ENCODE data around the gene ING4.
"Not testable (repeated sequence)": the region's sequence is repeated elsewhere in the genome, so short reads cannot be mapped to it uniquely, and the experiment has no call there.

ING4 gene

GRCh38 chr12:6662906-6663742 is at the start of gene ING4:
ING4 (minus strand) TSS chr12:6663119; CDS start chr12:6663101, 18 bp downstream.
- DNase-seq, result peak; percentile 88 to 93

- DNase-seq, result no peak
Measured at GRCh38 chr12:6708960-6709394, 46.1 kb upstream of the ING4 start.

- not testable (repeated sequence) for DNase-seq
Measured at GRCh38 chr12:6708351-6708750, 45.4 kb upstream of the ING4 start.

GRCh38 chr12:6703631-6704030 is 40.7 kb upstream of the ING4 start:
- DNase-seq, result peak; percentile 34 to 44

GRCh38 chr12:6701078-6701768 is 38.3 kb upstream of the ING4 start:
- DNase-seq, result no peak

- no peak for DNase-seq
Measured at GRCh38 chr12:6700646-6701051, 37.7 kb upstream of the ING4 start, which contains the start of gene PIANP. PIANP (minus strand) TSS chr12:6700815; CDS start chr12:6698061, 2,754 bp downstream.

- DNase-seq, result peak in 1 of 2 experiments; percentile 14
Measured at GRCh38 chr12:6699989-6700645, 37.2 kb upstream of the ING4 start.

- DNase-seq, result no peak
Measured at GRCh38 chr12:6699259-6699988, 36.5 kb upstream of the ING4 start.

- no peak for DNase-seq
Measured at GRCh38 chr12:6698352-6699046, 35.6 kb upstream of the ING4 start.

- DNase-seq, result no peak
Measured at GRCh38 chr12:6697584-6698351, 34.8 kb upstream of the ING4 start.

- DNase-seq, result no peak
Measured at GRCh38 chr12:6696690-6697583, 34.0 kb upstream of the ING4 start.

GRCh38 chr12:6695313-6696045 is 32.6 kb upstream of the ING4 start:
- no peak for DNase-seq

- DNase-seq, result no peak
Measured at GRCh38 chr12:6694701-6695100, 31.8 kb upstream of the ING4 start.

- no peak for DNase-seq
Measured at GRCh38 chr12:6693832-6694355, 31.0 kb upstream of the ING4 start.

GRCh38 chr12:6692888-6693287 is 30.0 kb upstream of the ING4 start:
- DNase-seq, result no peak

GRCh38 chr12:6691473-6691872 is 28.6 kb upstream of the ING4 start:
- no peak for DNase-seq

- peak; percentile 90 for DNase-seq
Measured at GRCh38 chr12:6688999-6689882, 26.3 kb upstream of the ING4 start, which contains the start of gene ZNF384. ZNF384 (minus strand) TSS chr12:6689375; CDS start chr12:6679520, 9,855 bp downstream.

GRCh38 chr12:6688543-6688998 is 25.7 kb upstream of the ING4 start:
- peak in 1 of 2 experiments; percentile 85 for DNase-seq

Data from SHP77 (cell line).